SK-N-MC (cell line): ENCODE data around the gene RHBDL1.
"Not testable (repeated sequence)": the region's sequence is repeated elsewhere in the genome, so short reads cannot be mapped to it uniquely, and the experiment has no call there.

Source experiments
- DNase-seq: peaks from one replicate; pipeline ENCODE4 v3.0.0-alpha.2; 2011; ENCODE audit warnings: low read depth, low spot score
- H3K27ac ChIP-seq: fragments of 200-600 bp; sonication (generic); 2 replicates; pipeline ENCODE4 v1.5.1; 2016; ENCODE audit warnings: mixed run types
- H3K36me3 ChIP-seq: fragments of 200-600 bp; sonication (generic); 2 replicates; pipeline ENCODE4 v1.6.1; 2017; ENCODE audit warnings: antibody characterized with exemption, low read length, mixed read lengths; ENCODE audit not compliant: insufficient read depth
- H3K4me3 ChIP-seq: fragments of 200-600 bp; sonication (generic); 2 replicates; pipeline ENCODE4 v1.5.1; 2016
- H3K9ac ChIP-seq: fragments of 200-600 bp; sonication (generic); 2 replicates; pipeline ENCODE4 v1.8.0; 2017; ENCODE audit warnings: mixed run types, mixed read lengths; ENCODE audit not compliant: insufficient read length
- H3K9me3 ChIP-seq: fragments of 200-600 bp; sonication (generic); 2 replicates; pipeline ENCODE4 v1.6.1; 2017; ENCODE audit warnings: low read depth, mild to moderate bottlenecking, antibody characterized with exemption, low read length, moderate library complexity, mixed read lengths
- EZH2 ChIP-seq: fragments of 200-600 bp; sonication (generic); IDR thresholded peaks from one replicate; pipeline ENCODE4 v1.6.1; 2017; ENCODE audit warnings: antibody characterized with exemption
- FOXP2 ChIP-seq: optimal IDR thresholded peaks from 2 replicates; pipeline ENCODE3; 2011; ENCODE audit warnings: mild to moderate bottlenecking, moderate library complexity; ENCODE audit not compliant: insufficient read depth; ENCODE audit errors: extremely low read length, control extremely low read depth
- POLR2AphosphoS5 ChIP-seq: IDR thresholded peaks from 2 replicates; pipeline ENCODE4 v1.6.1; 2012; ENCODE audit warnings: mild to moderate bottlenecking, low read depth, low read length, borderline replicate concordance

Gene RHBDL1

GRCh38 chr16:707062-707538, 31.6 kb downstream of the RHBDL1 start:
- Histone ChIP-seq H3K9ac (no peak overlapping the region), H3K9me3 (no peaks in the 10 kb centered on the region), H3K4me3 (no peak overlapping the region)

GRCh38 chr16:708019-708418, 32.5 kb downstream of the RHBDL1 start:
- no peak overlapping the region for H3K9ac ChIP-seq

More at GRCh38 chr16:707062-707538, 31.6 kb downstream of the RHBDL1 start:
- DNase-seq: no peak
- H3K36me3 ChIP-seq: no peaks in the 10 kb centered on the region
- TF ChIP-seq FOXP2 (no peak), EZH2 (no peak), POLR2AphosphoS5 (no peak)
- no peak overlapping the region for H3K27ac ChIP-seq

GRCh38 chr16:708959-709358, 33.5 kb downstream of the RHBDL1 start:
- H3K27ac ChIP-seq: no peak overlapping the region
- no peaks in the 10 kb centered on the region for H3K9me3 ChIP-seq
- H3K36me3 ChIP-seq: no peaks in the 10 kb centered on the region
- TF ChIP-seq EZH2: no peak
- no peak for TF ChIP-seq FOXP2
- TF ChIP-seq POLR2AphosphoS5: no peak
- H3K9ac ChIP-seq: no peak overlapping the region
- DNase-seq: no peak
- H3K4me3 ChIP-seq: no peak overlapping the region

More at GRCh38 chr16:708019-708418, 32.5 kb downstream of the RHBDL1 start:
- Histone ChIP-seq H3K27ac (no peak overlapping the region), H3K9me3 (no peaks in the 10 kb centered on the region), H3K36me3 (no peaks in the 10 kb centered on the region), H3K4me3 (no peak overlapping the region)
- no peak for DNase-seq
- TF ChIP-seq POLR2AphosphoS5: no peak
- TF ChIP-seq FOXP2: no peak
- no peak for TF ChIP-seq EZH2

- H3K36me3 ChIP-seq: no peaks in the 10 kb centered on the region
- no peaks in the 10 kb centered on the region for H3K9me3 ChIP-seq
- peak; percentile 44 for DNase-seq
- H3K27ac ChIP-seq: no peak overlapping the region
- TF ChIP-seq POLR2AphosphoS5 (no peak), FOXP2 (no peak), EZH2 (no peak)
- no peak overlapping the region for H3K9ac ChIP-seq
- H3K4me3 ChIP-seq: no peak overlapping the region
These were observed 34.4 kb downstream of the RHBDL1 start for GRCh38 chr16:709566-710499.

GRCh38 chr16:710500-711075, 35.1 kb downstream of the RHBDL1 start:
- H3K9ac ChIP-seq: no peak overlapping the region
- H3K36me3 ChIP-seq: no peaks in the 10 kb centered on the region
- H3K27ac ChIP-seq: no peak overlapping the region
- DNase-seq: no peak
- no peaks in the 10 kb centered on the region for H3K9me3 ChIP-seq
- H3K4me3 ChIP-seq: no peak overlapping the region
- TF ChIP-seq EZH2: no peak
- TF ChIP-seq FOXP2: no peak
- no peak for TF ChIP-seq POLR2AphosphoS5

GRCh38 chr16:711084-711483, 35.6 kb downstream of the RHBDL1 start:
- no peaks in the 10 kb centered on the region for H3K9me3 ChIP-seq
- TF ChIP-seq FOXP2 (no peak), POLR2AphosphoS5 (no peak), EZH2 (no peak)
- no peak for DNase-seq
- H3K27ac ChIP-seq: no peak overlapping the region
- no peak overlapping the region for H3K4me3 ChIP-seq
- H3K36me3 ChIP-seq: no peaks in the 10 kb centered on the region
- no peak overlapping the region for H3K9ac ChIP-seq

- DNase-seq: no peak
- TF ChIP-seq FOXP2 (no peak), POLR2AphosphoS5 (no peak), EZH2 (no peak)
- H3K4me3 ChIP-seq: no peak overlapping the region
- H3K9ac ChIP-seq: no peak overlapping the region
- no peaks in the 10 kb centered on the region for H3K9me3 ChIP-seq
- no peak overlapping the region for H3K27ac ChIP-seq
- H3K36me3 ChIP-seq: no peaks in the 10 kb centered on the region
These were observed 36.3 kb downstream of the RHBDL1 start for GRCh38 chr16:711548-712320.

- H3K4me3 ChIP-seq, H3K36me3 ChIP-seq, H3K9ac ChIP-seq, H3K27ac ChIP-seq, DNase-seq, H3K9me3 ChIP-seq: not testable (repeated sequence)
These were observed 37.3 kb downstream of the RHBDL1 start for GRCh38 chr16:712740-713250.
